Right lung (tissue), 5 donors: Measurements from ENCODE around the gene KRT28. TPM values are rescaled to one million over a fixed set of nuclear protein-coding genes. Genes with fewer than 3 reads are reported as not detected.
"Not testable (repeated sequence)": the region's sequence is repeated elsewhere in the genome, so short reads cannot be mapped to it uniquely, and the experiment has no call there.

Experiments
- DNase-seq, 2 donors: peaks; one replicate each; pipeline ENCODE4 v3.0.0-alpha.2; 2013
- polyA plus RNA-seq, 5 donors: library from polyadenylated mRNA; unstranded; fragments of 120-200 nt; gene quantifications; one replicate each; pipeline versions ENCODE4 v1.2.1 to v1.2.3, GENCODE V29; 2013; ENCODE audit warnings: inconsistent platforms in 1 of 5, low replicate concordance in 1 of 5; ENCODE audit not compliant: insufficient read length in 5 of 5, insufficient read depth in 1 of 5

The KRT28 gene
- polyA plus RNA-seq, 5 donors = not detected

DNA sequence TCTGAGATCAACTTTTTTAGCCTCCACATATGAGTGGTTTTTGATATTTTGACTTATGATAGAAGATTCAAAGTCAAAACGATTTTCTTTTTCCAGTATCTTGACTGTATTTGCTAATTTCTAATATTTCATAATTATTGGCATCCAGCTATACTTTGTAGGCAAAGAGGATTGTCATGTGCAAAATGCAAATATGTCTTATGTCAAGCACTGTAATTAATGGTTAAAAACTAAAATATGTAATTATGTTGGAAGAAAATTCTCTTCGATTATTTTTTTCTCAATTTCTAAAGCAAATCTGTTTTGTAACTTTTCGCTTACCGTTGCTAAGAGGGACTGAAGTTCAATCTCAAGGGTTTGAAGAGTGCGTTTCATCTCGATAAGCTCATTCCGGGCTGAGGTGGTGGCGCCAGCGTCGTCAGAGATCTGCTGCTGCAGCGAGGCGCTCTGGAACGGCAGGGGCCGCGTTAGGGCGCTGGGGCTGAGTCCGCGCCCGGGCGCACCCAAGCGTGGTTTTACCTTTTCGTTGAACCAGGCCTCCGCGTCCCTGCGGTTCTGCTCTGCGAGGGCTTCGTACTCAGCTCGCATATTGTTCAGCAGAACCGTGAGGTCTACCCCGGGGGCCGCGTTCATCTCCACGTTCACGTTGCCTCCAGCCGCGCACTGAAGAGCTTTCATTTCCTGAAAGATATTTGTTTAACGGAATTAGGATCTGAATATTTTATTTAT lies 20.4 kb downstream of the KRT28 start:
- DNase-seq = peak; percentile 29 to 47

DNA sequence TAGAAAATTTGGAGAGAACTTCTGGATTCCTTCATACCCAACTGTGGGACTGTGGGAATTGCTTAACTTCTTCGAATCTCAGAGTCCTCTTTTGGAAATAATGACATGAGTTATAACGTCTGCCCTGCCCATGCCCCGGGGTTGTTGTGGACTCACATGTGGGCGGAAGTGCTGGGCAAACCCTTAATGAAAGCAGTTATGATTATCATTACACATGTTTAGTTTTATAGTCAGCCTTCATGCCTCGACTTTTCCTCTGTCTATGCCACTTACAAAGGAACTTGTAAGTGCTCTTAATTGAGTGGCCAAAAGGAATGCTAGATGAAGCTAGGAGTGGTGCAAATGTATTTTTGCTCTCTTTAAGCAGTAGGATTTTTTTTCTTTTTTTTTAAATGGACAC lies 21.3 kb downstream of the KRT28 start:
- DNase-seq = no peak

DNA sequence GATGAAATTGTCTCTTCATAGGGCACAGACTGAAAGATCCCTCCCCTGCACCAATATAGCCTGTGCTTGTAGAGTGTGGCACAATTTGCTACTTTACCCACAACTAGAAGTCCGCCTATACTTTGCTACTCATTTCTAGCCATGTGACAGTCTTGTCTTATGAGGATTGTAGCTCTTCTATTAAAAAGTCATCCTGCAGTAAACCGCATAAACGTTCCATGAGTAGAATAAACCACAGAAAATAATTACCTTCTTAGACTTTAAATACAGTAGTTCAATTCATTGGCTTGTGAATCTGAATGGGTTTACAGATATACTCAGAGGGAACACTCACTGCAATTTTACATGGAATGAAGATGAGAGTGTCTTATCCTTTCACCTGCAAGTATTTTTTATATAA lies 21.8 kb downstream of the KRT28 start:
- no peak for DNase-seq

DNA sequence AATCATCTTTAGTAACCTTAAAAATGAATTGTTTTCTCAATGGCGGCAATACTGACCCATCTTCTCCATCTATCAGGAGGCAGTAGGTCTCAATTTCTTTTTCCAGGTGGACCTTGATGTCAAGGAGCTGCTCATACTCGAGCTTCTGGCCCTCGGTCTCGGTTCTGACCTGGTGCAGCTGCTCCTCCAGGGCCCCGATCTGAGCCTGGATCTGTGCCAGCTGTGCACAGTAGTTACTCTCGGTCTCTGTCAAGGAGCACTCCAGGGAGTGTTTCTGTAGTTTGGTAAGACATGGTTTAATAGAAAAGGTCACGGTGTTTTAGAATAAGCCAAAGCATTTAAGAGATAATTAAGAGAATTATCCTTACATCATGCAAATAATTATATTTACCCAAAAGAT lies 22.3 kb downstream of the KRT28 start:
- no peak for DNase-seq

GRCh38 chr17:40775945-40776344 lies 23.8 kb downstream of the KRT28 start:
- DNase-seq = no peak

DNA sequence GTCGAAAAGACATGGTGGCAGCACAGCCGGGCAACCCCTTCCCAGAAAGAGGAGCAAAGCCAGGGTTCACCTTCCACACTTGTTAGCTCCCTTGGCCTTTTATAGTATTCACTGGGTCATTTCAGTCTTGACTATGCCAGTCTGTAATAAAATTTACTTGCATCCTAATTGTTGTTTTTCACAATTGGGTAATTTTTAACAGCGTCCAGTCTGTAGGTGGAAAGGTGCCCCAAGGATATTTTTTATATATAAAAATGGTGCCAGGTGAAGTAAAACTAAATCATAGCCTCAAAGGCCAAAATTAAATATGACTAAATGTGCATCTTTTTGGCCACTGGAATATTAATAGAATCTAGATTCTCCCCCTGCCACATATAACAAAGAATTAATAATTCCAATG lies 27.7 kb downstream of the KRT28 start, which contains the start of gene KRT26:
TSS of gene KRT26 (minus strand) at position 101 of the 400 bp plus-strand sequence. CDS start at position 13, 88 bp downstream.
- no peak for DNase-seq

- DNase-seq = no peak
Measured at GRCh38 chr17:40765657-40766056, 34.1 kb downstream of the KRT28 start.

DNA sequence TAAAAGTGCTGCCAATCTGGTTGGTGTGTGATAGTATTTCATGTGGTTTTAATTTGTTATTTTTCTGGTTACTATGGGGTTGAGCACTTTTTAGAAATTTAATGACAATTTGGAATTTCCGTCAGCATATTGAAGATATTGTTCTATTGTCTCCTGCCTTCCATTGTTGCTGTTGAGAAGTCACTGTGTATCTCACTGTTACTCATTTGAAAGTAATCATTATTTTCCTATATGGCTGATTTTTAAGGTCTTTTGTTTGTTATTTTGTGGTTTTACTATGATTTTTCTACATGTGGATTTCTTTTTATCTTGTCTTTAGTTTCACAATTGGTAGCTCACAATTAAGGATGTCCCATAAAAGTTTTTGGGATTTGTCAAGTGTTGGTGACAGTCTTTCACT lies 36.0 kb downstream of the KRT28 start:
- DNase-seq = no peak

GRCh38 chr17:40760105-40761016 lies 39.4 kb downstream of the KRT28 start:
- no peak for DNase-seq

DNA sequence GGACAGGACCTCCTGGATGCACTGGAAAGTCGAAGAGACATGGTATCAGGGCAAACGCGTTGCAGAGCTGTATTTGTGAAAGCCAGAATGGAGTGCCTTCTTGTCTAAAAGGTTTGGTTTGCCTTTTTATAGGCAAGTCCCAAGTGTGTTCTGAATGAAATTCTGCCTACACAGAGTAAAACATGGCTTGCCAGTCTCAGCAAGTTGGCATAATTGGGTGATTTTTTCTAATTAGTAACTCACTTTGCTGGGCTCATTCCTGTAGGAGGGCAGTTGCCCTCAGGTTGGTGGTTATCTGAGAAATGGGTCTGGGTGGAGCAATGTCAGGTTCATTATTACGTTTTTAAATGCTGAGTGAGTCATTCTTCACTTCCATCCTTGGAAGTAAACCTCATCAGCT lies 44.5 kb downstream of the KRT28 start, which contains the start of gene KRT25:
TSS of gene KRT25 (minus strand) at position 101 of the 400 bp plus-strand sequence. CDS start at position 41, 60 bp downstream.
- DNase-seq = no peak

DNA sequence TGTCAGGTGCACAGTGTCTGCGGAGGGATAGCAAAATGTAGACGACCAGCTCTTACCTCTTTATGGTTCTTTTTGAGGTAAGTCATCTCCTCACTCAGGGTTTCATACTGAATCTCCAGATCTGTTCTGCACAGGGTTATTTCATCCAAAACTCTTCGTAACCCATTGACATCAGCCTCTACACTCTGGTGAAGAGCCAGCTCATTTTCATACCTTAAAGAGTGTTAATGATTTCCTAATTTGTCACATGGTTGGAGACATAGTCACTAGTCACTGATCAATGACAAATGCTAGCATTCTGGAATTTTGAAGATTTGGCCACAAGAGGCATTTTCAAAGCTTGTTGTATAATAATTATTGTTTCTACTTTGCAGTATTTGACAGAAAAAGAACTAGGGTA lies 46.0 kb downstream of the KRT28 start:
- no peak for DNase-seq

DNA sequence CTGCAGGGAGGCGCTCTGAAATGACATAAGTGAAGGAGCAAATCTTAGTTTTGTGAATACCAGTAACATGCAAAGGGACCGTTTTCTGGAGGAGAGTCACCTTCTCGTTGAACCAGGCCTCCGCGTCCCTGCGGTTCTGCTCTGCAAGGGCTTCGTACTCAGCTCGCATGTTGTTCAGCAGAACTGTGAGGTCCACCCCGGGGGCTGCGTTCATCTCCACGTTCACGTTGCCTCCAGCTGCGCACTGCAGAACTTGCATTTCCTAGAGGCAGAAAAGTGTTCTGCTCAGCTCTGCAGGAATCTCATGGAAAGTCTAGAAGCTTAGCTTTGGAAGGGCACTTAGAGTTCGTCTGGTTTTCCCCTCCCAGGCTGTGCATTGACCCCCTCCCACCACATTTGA lies 48.7 kb downstream of the KRT28 start:
- no peak for DNase-seq

GRCh38 chr17:40750391-40750790 lies 49.4 kb downstream of the KRT28 start:
- DNase-seq = no peak

DNA sequence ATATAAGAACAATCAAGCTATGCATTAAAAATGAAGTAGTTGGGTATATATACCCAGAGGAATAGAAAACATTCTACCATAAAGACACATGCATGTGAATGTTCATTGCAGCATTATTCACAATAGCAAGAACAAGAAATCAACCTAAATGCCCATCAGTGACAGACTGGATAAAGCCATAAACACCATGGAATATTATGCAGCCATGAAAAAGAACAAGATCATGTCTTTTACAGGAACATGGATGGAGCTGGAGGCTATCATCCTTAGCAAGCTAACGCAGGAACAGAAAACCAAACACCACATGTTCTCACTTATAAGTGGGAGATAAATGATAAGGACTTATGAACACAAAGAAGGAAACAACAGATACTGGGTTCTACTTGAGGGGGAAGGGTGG lies 51.1 kb downstream of the KRT28 start:
- DNase-seq = not testable (repeated sequence)

Other genes starting within 250 kb of the KRT28 start
- gene CCR7, start 234.5 kb downstream of the KRT28 start, polyA plus RNA-seq = under 1 TPM; 0.37 to 0.76 (median 0.59) TPM
- 100 to 1,000 TPM; 223 to 279 (median 246) TPM for gene SMARCE1, start 152.1 kb downstream of the KRT28 start, polyA plus RNA-seq
- under 1 TPM; 0.33 to 0.80 (median 0.36) TPM for gene KRT222, start 134.8 kb downstream of the KRT28 start, polyA plus RNA-seq
- gene KRT24, start 96.2 kb downstream of the KRT28 start, polyA plus RNA-seq = under 1 TPM in 1 of 5 donors, not detected in 4; 0.10 TPM
- not detected for gene KRT25, start 44.6 kb downstream of the KRT28 start, polyA plus RNA-seq
- gene KRT26, start 27.8 kb downstream of the KRT28 start, polyA plus RNA-seq = not detected
- gene KRT27, start 17.4 kb downstream of the KRT28 start, polyA plus RNA-seq = under 1 TPM in 4 of 5 donors, not detected in 1; 0.10 to 0.43 (median 0.34) TPM
- gene KRT10, start 22.7 kb upstream of the KRT28 start, polyA plus RNA-seq = 10 to 100 TPM; 27.5 to 58.8 (median 45.4) TPM
- gene KRT12, start 67.3 kb upstream of the KRT28 start, polyA plus RNA-seq = under 1 TPM in 3 of 5 donors, not detected in 2; 0.06 to 0.14 (median 0.13) TPM
- not detected for gene KRT20, start 85.3 kb upstream of the KRT28 start, polyA plus RNA-seq
- gene KRT23, start 137.7 kb upstream of the KRT28 start, polyA plus RNA-seq = under 1 TPM in 3 of 5 donors, not detected in 2; 0.18 to 0.35 (median 0.21) TPM
- under 1 TPM in 1 of 5 donors, not detected in 4; 0.35 TPM for gene KRT39, start 167.0 kb upstream of the KRT28 start, polyA plus RNA-seq
- under 1 TPM in 2 of 5 donors, not detected in 3; 0.06 to 0.70 TPM for gene KRT40, start 184.4 kb upstream of the KRT28 start, polyA plus RNA-seq
- gene KRTAP3-3, start 194.2 kb upstream of the KRT28 start, polyA plus RNA-seq = not detected
- gene KRTAP3-2, start 199.9 kb upstream of the KRT28 start, polyA plus RNA-seq = not detected
- not detected for gene KRTAP3-1, start 209.2 kb upstream of the KRT28 start, polyA plus RNA-seq
- gene KRTAP1-5, start 227.2 kb upstream of the KRT28 start, polyA plus RNA-seq = not detected
- not detected for gene KRTAP1-4, start 230.2 kb upstream of the KRT28 start, polyA plus RNA-seq
- gene KRTAP1-3, start 234.9 kb upstream of the KRT28 start, polyA plus RNA-seq = not detected
- gene KRTAP1-1, start 241.5 kb upstream of the KRT28 start, polyA plus RNA-seq = not detected
- not detected for gene KRTAP2-1, start 247.4 kb upstream of the KRT28 start, polyA plus RNA-seq